Gastrocnemius medialis (tissue), 4 donors: ENCODE data around the gene ADSS1. TPM values are rescaled to one million over a fixed set of nuclear protein-coding genes. Genes with fewer than 3 reads are reported as not detected.

Experiments used
- ATAC-seq, 2 donors: fragments of 150-250 bp; one replicate each; pipeline ENCODE4 v1.9.1; 2016
- DNase-seq, 2 donors: peaks; one replicate each; pipeline ENCODE4 v3.0.0-alpha.2; 2019
- H3K27ac ChIP-seq, 4 donors: fragments of 200-600 bp; sonication (generic); 1 replicate in 1 of 4; 2 replicates in 3 of 4; pipeline ENCODE4 v1.5.1; 2016 to 2018; ENCODE audit warnings: mild to moderate bottlenecking in 2 of 4, moderate library complexity in 1 of 4
- H3K27me3 ChIP-seq, 3 donors: fragments of 200-600 bp; sonication (generic) in 2 of 3; 1 replicate in 1 of 3; 2 replicates in 2 of 3; pipeline versions ENCODE4 v1.5.1 to v1.6.0; 2016 to 2019; ENCODE audit warnings: mild to moderate bottlenecking in 1 of 3, moderate library complexity in 1 of 3
- H3K36me3 ChIP-seq, 2 donors: fragments of 200-600 bp; sonication (generic) in 1 of 2; one replicate each; pipeline ENCODE4 v1.5.1; 2017 to 2018
- H3K4me1 ChIP-seq, 2 donors: fragments of 200-600 bp; sonication (generic) in 1 of 2; one replicate each; pipeline ENCODE4 v1.5.1; 2016 to 2017; ENCODE audit warnings: mild to moderate bottlenecking in 2 of 2
- H3K4me3 ChIP-seq, 4 donors: fragments of 200-600 bp; sonication (generic) in 3 of 4; 1 replicate in 1 of 4; 2 replicates in 3 of 4; pipeline ENCODE4 v1.5.1; 2016 to 2019; ENCODE audit warnings: mild to moderate bottlenecking in 2 of 4
- H3K9me3 ChIP-seq, 3 donors: fragments of 200-600 bp; sonication (generic) in 2 of 3; 1 replicate in 1 of 3; 2 replicates in 2 of 3; pipeline ENCODE4 v1.5.1; 2016 to 2019
- CTCF ChIP-seq, 5 experiments: fragments of 450-650 bp in 3 of 5; fragments of 200-600 bp in 2 of 5; sonication (generic) in 2 of 5; IDR thresholded peaks in 4 of 5; conservative IDR thresholded peaks in 1 of 5; 1 replicate in 4 of 5; 2 replicates in 1 of 5; pipeline ENCODE4 v1.5.1; 2016 to 2019; ENCODE audit warnings: antibody characterized with exemption in 5 of 5, mild to moderate bottlenecking in 3 of 5, moderate library complexity in 3 of 5
- POLR2A ChIP-seq, 2 donors: fragments of 450-650 bp; IDR thresholded peaks; one replicate each; pipeline ENCODE4 v1.6.1; 2017; ENCODE audit warnings: antibody characterized with exemption in 2 of 2, mild to moderate bottlenecking in 2 of 2, moderate library complexity in 2 of 2
- in situ Hi-C, 4 donors: fragments of 200-750 bp; cut with MboI; loops; one replicate each; pipeline versions ENCODE4 v1.15.0 to v1.8.0; 2017; ENCODE audit warnings: low sequenced_read_pairs in 4 of 4
- intact Hi-C: fragments of 100-400 bp; cut with DNase I; formaldehyde crosslinking; loops from one replicate; pipeline ENCODE4 v1.15.1; 2023; ENCODE audit warnings: low total_unique reads
- total RNA-seq, 4 donors: library from RNA; depleted of rRNA; stranded (reverse); fragments of >200 nt; gene quantifications; one replicate each; pipeline versions ENCODE4 v1.1.0 to v1.2.3, GENCODE V29; 2016

The ADSS1 gene
- total RNA-seq, 4 donors from 2014 or later: 165 to 577 (median 232) TPM

GRCh38 chr14:104721505-104722431, 2.3 kb upstream of the ADSS1 start:
- ATAC-seq (peak; percentile 40 to 45), DNase-seq (peak; percentile 90 to 97)
- no peaks in the 10 kb centered on the region for H3K9me3 ChIP-seq
- no peaks in the 10 kb centered on the region for H3K36me3 ChIP-seq
- H3K4me3 ChIP-seq: no peak overlapping the region
- peak overlapping the region; percentile 94 to 99 (median 96) for H3K27ac ChIP-seq
- intact Hi-C loops: loop anchor here (1.0 to 10.0 kb wide), 3 partner anchors 27 to 1167 kb away; no protein-coding TSS in a partner anchor
- no peaks in the 10 kb centered on the region for H3K27me3 ChIP-seq
- TF ChIP-seq POLR2A (IDR thresholded peaks at IDR 0.05) (peak; percentile 50 to 66), CTCF (IDR thresholded peaks at IDR 0.05 in 4 of 5, conservative IDR thresholded peaks at IDR 0.05 in 1 of 5) (no peak)
- peaks cover 44 to 57% of the 10 kb centered on the region in 2 donors for H3K4me1 ChIP-seq
- in situ Hi-C loops: no loop called here

- Histone ChIP-seq H3K4me1 (peaks cover 53 to 70% of the 10 kb centered on the region in 2 donors), H3K4me3 (peak overlapping the region; percentile 67 to 89 (median 74)), H3K36me3 (no peaks in the 10 kb centered on the region), H3K9me3 (no peaks in the 10 kb centered on the region), H3K27ac (peak overlapping the region; percentile 94 to 99 (median 96)), H3K27me3 (no peaks in the 10 kb centered on the region)
- intact Hi-C loops: loop anchor here (1.0 to 10.0 kb wide), 3 partner anchors 26 to 1168 kb away; no protein-coding TSS in a partner anchor
- in situ Hi-C loops: no loop called here
- ATAC-seq (peak; percentile 4 to 8), DNase-seq (peak; percentile 25 to 69)
- no peak for TF ChIP-seq CTCF (IDR thresholded peaks at IDR 0.05 in 4 of 5, conservative IDR thresholded peaks at IDR 0.05 in 1 of 5)
- no peak for TF ChIP-seq POLR2A (IDR thresholded peaks at IDR 0.05)
Observed at GRCh38 chr14:104722938-104723650, 935 bp upstream of the ADSS1 start.

- H3K4me1 ChIP-seq: peaks cover 59 to 68% of the 10 kb centered on the region in 2 donors
- intact Hi-C loops: loop anchor here (1.0 to 10.0 kb wide), 3 partner anchors 12 to 1170 kb away; no protein-coding TSS in a partner anchor
- peak overlapping the region; percentile 94 to 99 (median 96) for H3K27ac ChIP-seq
- ATAC-seq (peak; percentile 6 to 12), DNase-seq (peak; percentile 40 to 89)
- H3K9me3 ChIP-seq: no peaks in the 10 kb centered on the region
- H3K36me3 ChIP-seq: no peaks in the 10 kb centered on the region
- H3K4me3 ChIP-seq: peak overlapping the region; percentile 67 to 89 (median 74)
- TF ChIP-seq POLR2A (IDR thresholded peaks at IDR 0.05) (peak in 1 of 2 donors; percentile 27), CTCF (IDR thresholded peaks at IDR 0.05 in 4 of 5, conservative IDR thresholded peaks at IDR 0.05 in 1 of 5) (no peak)
- in situ Hi-C loops: no loop called here
- H3K27me3 ChIP-seq: no peaks in the 10 kb centered on the region
Observed at GRCh38 chr14:104724407-104724980, 465 bp downstream of the ADSS1 start.

GRCh38 chr14:104724981-104725771, 1.1 kb downstream of the ADSS1 start:
- H3K4me1 ChIP-seq: peaks cover 63 to 72% of the 10 kb centered on the region in 2 donors
- no peaks in the 10 kb centered on the region for H3K27me3 ChIP-seq
- intact Hi-C loops (loop anchor here (1.0 to 10.0 kb wide), 3 partner anchors 11 to 1170 kb away; no protein-coding TSS in a partner anchor), in situ Hi-C loops (no loop called here)
- TF ChIP-seq POLR2A (IDR thresholded peaks at IDR 0.05): peak; percentile 56 to 71
- peak; percentile 23 to 54 (median 39) for TF ChIP-seq CTCF (IDR thresholded peaks at IDR 0.05 in 4 of 5, conservative IDR thresholded peaks at IDR 0.05 in 1 of 5)
- ATAC-seq (peak; percentile 16 to 34), DNase-seq (peak; percentile 48 to 91)
- no peaks in the 10 kb centered on the region for H3K9me3 ChIP-seq
- peak overlapping the region; percentile 94 to 99 (median 96) for H3K27ac ChIP-seq
- H3K4me3 ChIP-seq: peak overlapping the region; percentile 67 to 89 (median 74)
- no peaks in the 10 kb centered on the region for H3K36me3 ChIP-seq
